Hepatocyte (in vitro differentiated cells): ENCODE measurements around the gene RAPGEF6. TPM values are rescaled to one million over a fixed set of nuclear protein-coding genes. Genes with fewer than 3 reads are reported as not detected.

ENCODE experiments used
- DNase-seq: peaks from one replicate; pipeline ENCODE4 v3.0.0-alpha.2; 2016; ENCODE audit warnings: low spot score
- H2AFZ ChIP-seq: fragments of 200-600 bp; sonication (generic); 2 replicates; pipeline ENCODE4 v1.6.0; 2016; ENCODE audit warnings: antibody characterized with exemption, mild to moderate bottlenecking
- H3K27ac ChIP-seq: fragments of 200-600 bp; sonication (generic); 2 replicates; pipeline ENCODE4 v1.5.1; 2016; ENCODE audit warnings: mild to moderate bottlenecking
- H3K27me3 ChIP-seq: fragments of 200-600 bp; sonication (generic); 2 replicates; pipeline ENCODE4 v1.6.1; 2016
- H3K36me3 ChIP-seq: fragments of 200-600 bp; sonication (generic); replicated peaks from 2 replicates; pipeline ENCODE4 v1.5.1; 2016; ENCODE audit warnings: low read depth; ENCODE audit not compliant: insufficient read depth
- H3K4me1 ChIP-seq: fragments of 200-600 bp; sonication (generic); 2 replicates; pipeline ENCODE4 v1.5.1; 2016; ENCODE audit warnings: mild to moderate bottlenecking, moderate library complexity; ENCODE audit not compliant: insufficient read depth
- H3K4me2 ChIP-seq: fragments of 200-600 bp; sonication (generic); 2 replicates; pipeline ENCODE4 v1.6.0; 2016
- H3K4me3 ChIP-seq: fragments of 200-600 bp; sonication (generic); 2 replicates; pipeline ENCODE4 v1.5.1; 2016; ENCODE audit warnings: mild to moderate bottlenecking
- H3K79me2 ChIP-seq: fragments of 200-600 bp; sonication (generic); 2 replicates; pipeline ENCODE4 v1.6.0; 2017; ENCODE audit warnings: mild to moderate bottlenecking
- H3K9me2 ChIP-seq: fragments of 200-600 bp; sonication (generic); replicated peaks from 2 replicates; pipeline ENCODE4 v1.6.0; 2017; ENCODE audit warnings: mild to moderate bottlenecking; ENCODE audit not compliant: insufficient read depth
- H3K9me3 ChIP-seq: fragments of 200-600 bp; sonication (generic); 2 replicates; pipeline ENCODE4 v1.5.1; 2016; ENCODE audit warnings: low read depth, mild to moderate bottlenecking
- H4K20me1 ChIP-seq: fragments of 200-600 bp; sonication (generic); 2 replicates; pipeline ENCODE4 v1.6.0; 2016; ENCODE audit warnings: mild to moderate bottlenecking; ENCODE audit not compliant: insufficient read depth, poor library complexity, severe bottlenecking
- EZH2 ChIP-seq: fragments of 200-600 bp; sonication (generic); IDR thresholded peaks from 2 replicates; pipeline ENCODE4 v1.6.1; 2016; ENCODE audit warnings: antibody characterized with exemption, mild to moderate bottlenecking, borderline replicate concordance
- EZH2phosphoT487 ChIP-seq: fragments of 200-600 bp; sonication (generic); IDR thresholded peaks from one replicate; pipeline ENCODE4 v1.6.1; 2018; ENCODE audit warnings: antibody characterized with exemption, mild to moderate bottlenecking, low read depth, moderate library complexity; ENCODE audit not compliant: unreplicated experiment, severe bottlenecking
- WGBS: methylation state at CpG from one replicate; pipeline ENCODE4 v1.1.6; 2016; ENCODE audit warnings: low lambda C conversion rate; ENCODE audit errors: missing lambda C conversion rate; 5-methylcytosine and 5-hydroxymethylcytosine counted together
- polyA plus RNA-seq: library from polyadenylated mRNA; unstranded; fragments of >200 nt; fragmentation: Nextera tagmentation; extraction: Ambion mirVana; gene quantifications from 2 replicates; pipeline ENCODE4 v1.2.1, GENCODE V29; 2016
- total RNA-seq: library from RNA; depleted of rRNA; stranded (reverse); fragments of >200 nt; gene quantifications from 2 replicates; pipeline ENCODE4 v1.2.3, GENCODE V29; 2014
- TF ChIP-seq, protein P1 (sequence below): fragments of 200-600 bp; sonication (generic); IDR thresholded peaks from 2 replicates; pipeline ENCODE4 v1.5.1; 2016; ENCODE audit warnings: antibody characterized with exemption, mild to moderate bottlenecking; ENCODE audit not compliant: poor library complexity

RAPGEF6 gene
- total and polyA plus RNA-seq, 2 experiments from 2014 or later, result 4.7 to 13.3 TPM

DNA sequence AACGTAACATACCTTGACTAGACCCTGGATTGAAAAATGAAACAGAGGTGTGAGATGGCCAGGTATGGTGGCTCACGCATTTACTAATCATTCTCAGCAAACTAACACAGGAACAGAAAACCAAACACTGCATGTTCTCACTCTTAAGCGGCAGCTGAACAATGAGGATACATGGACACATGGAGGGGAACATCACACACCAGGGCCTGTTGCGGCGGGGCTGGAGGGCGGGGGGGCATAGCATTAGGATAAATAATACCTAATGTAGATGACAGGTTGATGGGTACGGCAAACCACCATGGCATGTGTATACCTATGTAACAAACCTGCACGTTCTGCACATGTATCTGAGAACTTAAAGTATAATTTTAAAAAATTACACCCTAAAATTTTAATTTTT is 15.9 kb downstream of the RAPGEF6 start:
- Histone ChIP-seq H3K4me3 (no peak overlapping the region), H3K79me2 (peaks cover 99% of the 10 kb centered on the region)
- WGBS, result 92% methylated on average over 8 of the region's 8 CpGs

DNA sequence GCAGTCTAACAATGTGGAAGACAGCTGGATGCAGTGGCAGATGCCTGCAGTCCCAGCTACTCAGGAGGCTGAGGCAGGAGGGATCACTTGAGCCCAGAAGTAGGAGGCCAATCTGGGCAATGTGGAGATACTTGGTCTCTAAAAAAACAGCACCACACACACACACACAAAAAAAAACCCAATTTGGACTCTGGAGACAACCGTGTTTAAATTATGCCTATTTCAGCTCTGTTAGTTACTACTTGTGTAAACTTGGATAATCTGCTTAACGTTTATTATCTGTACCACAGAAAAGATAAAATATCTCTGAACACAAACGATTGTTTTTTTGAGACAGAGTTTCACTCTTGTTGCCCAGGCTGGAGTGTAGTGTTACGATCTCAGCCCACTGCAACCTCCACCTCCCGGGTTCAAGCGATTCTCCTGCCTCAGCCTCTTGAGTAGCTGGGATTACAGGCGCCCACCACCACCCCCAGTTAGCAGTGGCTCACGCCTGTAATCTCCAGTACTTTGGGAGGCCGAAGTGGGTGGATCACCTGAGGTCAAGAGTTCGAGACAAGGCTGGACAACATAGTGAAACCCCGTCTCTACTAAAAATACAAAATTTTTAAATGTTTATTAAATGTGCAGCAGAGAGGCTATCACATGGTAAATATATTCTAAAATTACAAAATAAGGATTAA is 17.7 kb downstream of the RAPGEF6 start:
- Histone ChIP-seq H3K4me3 (no peak overlapping the region), H3K4me2 (peak overlapping the region; percentile 48), H3K9me2 (no peaks in the 10 kb centered on the region), H2AFZ (no peak overlapping the region), H4K20me1 (peaks cover 2% of the 10 kb centered on the region), H3K9me3 (no peaks in the 10 kb centered on the region), H3K79me2 (peaks cover 98% of the 10 kb centered on the region), H3K36me3 (no peaks in the 10 kb centered on the region), H3K27me3 (no peaks in the 10 kb centered on the region), H3K27ac (no peak overlapping the region), H3K4me1 (peaks cover 5% of the 10 kb centered on the region)
- WGBS, result 70% methylated on average over 11 of the region's 11 CpGs
- TF ChIP-seq EZH2phosphoT487, result no peak
- TF ChIP-seq EZH2, result no peak
- TF ChIP-seq, protein P1, sequence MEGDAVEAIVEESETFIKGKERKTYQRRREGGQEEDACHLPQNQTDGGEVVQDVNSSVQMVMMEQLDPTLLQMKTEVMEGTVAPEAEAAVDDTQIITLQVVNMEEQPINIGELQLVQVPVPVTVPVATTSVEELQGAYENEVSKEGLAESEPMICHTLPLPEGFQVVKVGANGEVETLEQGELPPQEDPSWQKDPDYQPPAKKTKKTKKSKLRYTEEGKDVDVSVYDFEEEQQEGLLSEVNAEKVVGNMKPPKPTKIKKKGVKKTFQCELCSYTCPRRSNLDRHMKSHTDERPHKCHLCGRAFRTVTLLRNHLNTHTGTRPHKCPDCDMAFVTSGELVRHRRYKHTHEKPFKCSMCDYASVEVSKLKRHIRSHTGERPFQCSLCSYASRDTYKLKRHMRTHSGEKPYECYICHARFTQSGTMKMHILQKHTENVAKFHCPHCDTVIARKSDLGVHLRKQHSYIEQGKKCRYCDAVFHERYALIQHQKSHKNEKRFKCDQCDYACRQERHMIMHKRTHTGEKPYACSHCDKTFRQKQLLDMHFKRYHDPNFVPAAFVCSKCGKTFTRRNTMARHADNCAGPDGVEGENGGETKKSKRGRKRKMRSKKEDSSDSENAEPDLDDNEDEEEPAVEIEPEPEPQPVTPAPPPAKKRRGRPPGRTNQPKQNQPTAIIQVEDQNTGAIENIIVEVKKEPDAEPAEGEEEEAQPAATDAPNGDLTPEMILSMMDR, result no peak
- DNase-seq, result no peak

More for the DNA sequence above, 15.9 kb downstream of the RAPGEF6 start:
- Histone ChIP-seq H3K27me3 (no peaks in the 10 kb centered on the region), H2AFZ (no peak overlapping the region), H3K9me3 (no peaks in the 10 kb centered on the region), H3K4me2 (no peak overlapping the region), H3K36me3 (no peaks in the 10 kb centered on the region), H3K9me2 (no peaks in the 10 kb centered on the region), H3K27ac (no peak overlapping the region), H4K20me1 (peaks cover 2% of the 10 kb centered on the region), H3K4me1 (peaks cover 5% of the 10 kb centered on the region)
- no peak for DNase-seq
- TF ChIP-seq EZH2 (no peak), EZH2phosphoT487 (no peak)
- TF ChIP-seq, protein P1, result no peak

DNA sequence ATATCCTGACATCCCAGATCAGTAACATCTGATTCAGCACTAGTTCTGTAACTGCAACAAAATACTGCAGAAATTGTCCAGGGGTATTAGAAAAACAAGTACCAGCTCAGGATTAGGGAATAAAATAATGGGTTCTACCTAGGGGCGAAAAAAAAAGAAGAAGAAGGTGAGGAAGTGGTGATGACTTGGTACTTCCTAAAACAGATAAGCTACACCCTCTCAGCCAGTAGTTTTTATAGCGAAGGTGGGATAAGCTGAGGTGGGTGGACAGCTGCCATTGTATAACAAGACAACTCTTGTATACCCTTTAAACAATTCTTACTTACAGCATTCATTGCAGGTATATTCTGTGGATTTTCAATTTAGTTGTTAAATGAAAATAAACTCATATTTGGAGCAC is 19.1 kb downstream of the RAPGEF6 start:
- Histone ChIP-seq H2AFZ (no peak overlapping the region), H3K9me3 (no peaks in the 10 kb centered on the region), H3K36me3 (no peaks in the 10 kb centered on the region), H3K4me3 (no peak overlapping the region), H3K27ac (no peak overlapping the region), H3K27me3 (no peaks in the 10 kb centered on the region), H3K9me2 (no peaks in the 10 kb centered on the region), H3K4me1 (peaks cover 9% of the 10 kb centered on the region), H4K20me1 (peaks cover 2% of the 10 kb centered on the region), H3K4me2 (no peak overlapping the region), H3K79me2 (peaks cover 97% of the 10 kb centered on the region)
- no peak for TF ChIP-seq EZH2phosphoT487
- no peak for TF ChIP-seq EZH2
- TF ChIP-seq, protein P1, result no peak
- no peak for DNase-seq
- WGBS, result 98% methylated on average over 2 of the region's 2 CpGs
